GM23338 (cell line): Measurements from ENCODE around the gene STK36. TPM values are rescaled to one million over a fixed set of nuclear protein-coding genes. Genes with fewer than 3 reads are reported as not detected.

Source experiments
- ATAC-seq: fragments of 200-7000 bp; cut with Tn5 transposase; 3 replicates; pipeline ENCODE4 v1.9.1; 2020
- DNase-seq: peaks from one replicate; pipeline ENCODE4 v3.0.0-alpha.2; 2015; ENCODE audit warnings: low spot score
- H2AFZ ChIP-seq: fragments of 200-600 bp; sonication (generic); 2 replicates; pipeline ENCODE4 v1.8.0; 2016; ENCODE audit warnings: antibody characterized with exemption, mild to moderate bottlenecking, moderate library complexity
- H3F3A ChIP-seq: fragments of 200-600 bp; sonication (generic); replicated peaks from 2 replicates; pipeline ENCODE4 v1.8.0; 2017; ENCODE audit warnings: antibody characterized with exemption, mixed run types, low read depth
- H3K27ac ChIP-seq: fragments of 200-600 bp; sonication (generic); 2 replicates; pipeline ENCODE4 v1.6.1; 2016; ENCODE audit warnings: low read depth
- H3K27me3 ChIP-seq: fragments of 200-600 bp; sonication (generic); 2 replicates; pipeline ENCODE4 v1.8.0; 2016; ENCODE audit warnings: mild to moderate bottlenecking, mixed run types, moderate library complexity; ENCODE audit not compliant: insufficient read depth
- H3K36me3 ChIP-seq: fragments of 200-600 bp; sonication (generic); 2 replicates; pipeline ENCODE4 v1.8.0; 2016; ENCODE audit warnings: mild to moderate bottlenecking; ENCODE audit not compliant: insufficient read depth
- H3K4me1 ChIP-seq: fragments of 200-600 bp; sonication (generic); 2 replicates; pipeline ENCODE4 v1.8.0; 2016; ENCODE audit warnings: mild to moderate bottlenecking, moderate library complexity; ENCODE audit not compliant: insufficient read depth
- H3K4me2 ChIP-seq: fragments of 200-600 bp; sonication (generic); 2 replicates; pipeline ENCODE4 v1.7.1; 2017; ENCODE audit warnings: mixed run types
- H3K4me3 ChIP-seq: fragments of 200-600 bp; sonication (generic); 2 replicates; pipeline ENCODE4 v1.6.1; 2016; ENCODE audit warnings: mixed run types
- H3K79me2 ChIP-seq: fragments of 200-600 bp; sonication (generic); replicated peaks from 2 replicates; pipeline ENCODE4 v1.8.0; 2017; ENCODE audit warnings: mild to moderate bottlenecking; ENCODE audit not compliant: insufficient read depth
- H3K9me2 ChIP-seq: fragments of 200-600 bp; sonication (generic); 2 replicates; pipeline ENCODE4 v1.8.0; 2017; ENCODE audit not compliant: insufficient read depth
- H4K20me1 ChIP-seq: fragments of 200-600 bp; sonication (generic); replicated peaks from 2 replicates; pipeline ENCODE4 v1.8.0; 2017; ENCODE audit warnings: mild to moderate bottlenecking; ENCODE audit not compliant: insufficient read depth
- H3K27ac Mint-ChIP-seq: 2 replicates; pipeline ENCODE4 v1.8.0; 2020; ENCODE audit warnings: inconsistent platforms, mild to moderate bottlenecking, moderate library complexity, mixed read lengths
- H3K27me3 Mint-ChIP-seq: 3 replicates; pipeline ENCODE4 v1.8.0; 2022; ENCODE audit warnings: low read depth, mild to moderate bottlenecking, moderate library complexity, mixed read lengths, inconsistent platforms; ENCODE audit not compliant: insufficient read depth, poor library complexity
- H3K36me3 Mint-ChIP-seq: 3 replicates; pipeline ENCODE4 v1.8.0; 2021; ENCODE audit warnings: low read depth, mild to moderate bottlenecking, inconsistent platforms, moderate library complexity, mixed read lengths
- H3K4me1 Mint-ChIP-seq: 3 replicates; pipeline ENCODE4 v1.8.0; 2020; ENCODE audit warnings: mild to moderate bottlenecking, inconsistent platforms, mixed read lengths
- H3K4me3 Mint-ChIP-seq: 3 replicates; pipeline ENCODE4 v1.8.0; 2021; ENCODE audit warnings: moderate library complexity, mild to moderate bottlenecking, inconsistent platforms, mixed read lengths
- H3K9me3 Mint-ChIP-seq: 3 replicates; pipeline ENCODE4 v1.8.0; 2020; ENCODE audit warnings: moderate library complexity, mild to moderate bottlenecking, inconsistent platforms, mixed read lengths
- CREB1 ChIP-seq: fragments of 250-450 bp; sonication (Bioruptor Pico); IDR thresholded peaks from 2 replicates; pipeline ENCODE4 v1.5.0; 2020; ENCODE audit warnings: low read depth, mild to moderate bottlenecking, moderate library complexity
- CTCF ChIP-seq, 2 experiments: fragments of 200-600 bp in 1 of 2; sonication (generic) in 1 of 2; conservative IDR thresholded peaks; 2 replicates each; pipeline versions ENCODE4 v1.5.1 to v1.6.1; 2016 to 2017; ENCODE audit warnings: antibody characterized with exemption in 2 of 2, low read depth in 2 of 2, mild to moderate bottlenecking in 2 of 2, moderate library complexity in 1 of 2
- POLR2AphosphoS5 ChIP-seq: IDR thresholded peaks from 2 replicates; pipeline ENCODE4 v1.6.1; 2016; ENCODE audit warnings: antibody characterized with exemption, low read depth
- STAT1 ChIP-seq: IDR thresholded peaks from one replicate; pipeline ENCODE4 v1.6.1; 2016; ENCODE audit warnings: antibody characterized with exemption; ENCODE audit not compliant: unreplicated experiment
- ZNF462 ChIP-seq: fragments of 250-450 bp; sonication (Bioruptor Pico); IDR thresholded peaks from 2 replicates; pipeline ENCODE4 v1.5.0; 2020; ENCODE audit warnings: mild to moderate bottlenecking, moderate library complexity
- polyA plus RNA-seq: library from polyadenylated mRNA; unstranded; fragments of >200 nt; fragmentation: Nextera tagmentation; extraction: Ambion mirVana; gene quantifications from 2 replicates; pipeline ENCODE4 v1.2.1, GENCODE V29; 2016
- total RNA-seq: library from RNA; depleted of rRNA; stranded (reverse); fragments of >200 nt; shearing (Covaris generic); gene quantifications from 2 replicates; pipeline ENCODE4 v1.2.3, GENCODE V29; 2014
- TF ChIP-seq, protein P1 (sequence below): IDR thresholded peaks from one replicate; pipeline ENCODE4 v1.6.1; 2018; ENCODE audit warnings: antibody characterized with exemption; ENCODE audit not compliant: unreplicated experiment
- TF ChIP-seq, protein P2 (sequence below): IDR thresholded peaks from 2 replicates; pipeline ENCODE4 v1.6.1; 2016; ENCODE audit warnings: antibody characterized with exemption

Gene STK36
- total and polyA plus RNA-seq, 2 experiments from 2014 or later, result 21.2 to 26.3 TPM

DNA sequence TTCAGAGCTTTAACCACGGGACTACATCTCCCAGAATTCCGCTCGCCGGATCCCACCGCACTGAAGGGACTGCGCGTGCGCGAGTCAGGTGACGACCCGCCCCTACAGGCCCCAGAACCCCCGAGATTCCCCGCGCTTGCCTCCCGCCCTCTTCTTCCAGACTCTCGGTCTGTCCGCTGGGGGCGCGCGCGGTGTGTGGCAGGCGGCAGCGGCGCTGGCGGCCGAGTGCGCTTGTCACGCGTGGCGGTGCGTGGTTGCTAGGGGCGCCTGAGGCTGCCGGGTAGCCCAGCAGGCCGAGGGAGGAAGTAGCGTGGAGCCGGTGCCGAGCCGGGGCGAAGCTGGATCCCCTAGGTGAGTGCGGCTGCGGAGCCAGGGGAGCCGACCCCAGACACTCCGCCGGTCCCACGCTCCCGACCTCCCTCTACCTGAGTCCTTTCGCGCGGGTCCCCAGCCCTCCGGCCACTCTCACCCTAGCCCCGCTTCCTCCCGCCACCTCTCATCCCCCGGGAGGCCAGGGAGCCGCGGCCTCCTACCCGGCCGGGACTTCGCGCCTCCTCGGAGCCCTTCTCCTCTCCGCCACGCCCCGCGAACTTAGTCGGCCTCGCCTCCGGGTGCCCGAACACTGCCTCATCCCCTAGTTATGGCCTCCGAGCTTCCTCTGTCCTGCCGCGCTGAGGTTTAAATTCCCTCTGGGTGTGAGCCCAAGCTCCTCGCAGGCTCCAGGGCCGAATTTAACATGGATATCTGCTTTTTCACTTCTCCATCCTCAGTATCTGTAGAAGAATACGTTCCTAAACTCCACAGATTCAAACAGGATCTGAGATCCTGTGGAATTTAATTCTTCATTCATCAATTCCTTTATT is 39.0 kb downstream of the STK36 start, which contains the start of gene TTLL4:
TTLL4 (plus strand) TSS at position 149 of the 863 bp plus-strand sequence. CDS start 26,842 bp downstream, outside the sequence.
- Mint-ChIP-seq H3K4me1 (peaks cover 6% of the 10 kb centered on the region), H3K36me3 (peaks cover 3% of the 10 kb centered on the region), H3K27me3 (peaks cover 13% of the 10 kb centered on the region), H3K4me3 (peak within 1 kb of the TSS; percentile 99), H3K9me3 (peaks cover 4% of the 10 kb centered on the region; the same call in 1 of the 3 replicates), H3K27ac (peak within 1 kb of the TSS; percentile 70)
- Histone ChIP-seq H3K9me2 (no peaks in the 10 kb centered on the region), H3F3A (no peaks in the 10 kb centered on the region; the same call in 1 of the 2 replicates), H2AFZ (peak within 1 kb of the TSS; percentile 98), H3K27ac (no peak within 1 kb of the TSS; the same call in 1 of the 2 replicates), H3K4me1 (peaks cover 11% of the 10 kb centered on the region; the same call in 1 of the 2 replicates), H3K79me2 (peaks cover 49% of the 10 kb centered on the region), H3K36me3 (no peaks in the 10 kb centered on the region), H3K4me3 (peak within 1 kb of the TSS; percentile 69), H4K20me1 (peaks cover 15% of the 10 kb centered on the region; the same call in 1 of the 2 replicates), H3K27me3 (no peaks in the 10 kb centered on the region), H3K4me2 (peak within 1 kb of the TSS; percentile 86)
- ATAC-seq (peak; percentile 95), DNase-seq (peak; percentile 98)
- 0 out of 2 replicates have a peak, but pooled peaks have one; percentile 38 for TF ChIP-seq CREB1 (CRISPR knock-in tag)
- no peak for TF ChIP-seq ZNF462 (CRISPR knock-in tag)
- TF ChIP-seq, protein P1, sequence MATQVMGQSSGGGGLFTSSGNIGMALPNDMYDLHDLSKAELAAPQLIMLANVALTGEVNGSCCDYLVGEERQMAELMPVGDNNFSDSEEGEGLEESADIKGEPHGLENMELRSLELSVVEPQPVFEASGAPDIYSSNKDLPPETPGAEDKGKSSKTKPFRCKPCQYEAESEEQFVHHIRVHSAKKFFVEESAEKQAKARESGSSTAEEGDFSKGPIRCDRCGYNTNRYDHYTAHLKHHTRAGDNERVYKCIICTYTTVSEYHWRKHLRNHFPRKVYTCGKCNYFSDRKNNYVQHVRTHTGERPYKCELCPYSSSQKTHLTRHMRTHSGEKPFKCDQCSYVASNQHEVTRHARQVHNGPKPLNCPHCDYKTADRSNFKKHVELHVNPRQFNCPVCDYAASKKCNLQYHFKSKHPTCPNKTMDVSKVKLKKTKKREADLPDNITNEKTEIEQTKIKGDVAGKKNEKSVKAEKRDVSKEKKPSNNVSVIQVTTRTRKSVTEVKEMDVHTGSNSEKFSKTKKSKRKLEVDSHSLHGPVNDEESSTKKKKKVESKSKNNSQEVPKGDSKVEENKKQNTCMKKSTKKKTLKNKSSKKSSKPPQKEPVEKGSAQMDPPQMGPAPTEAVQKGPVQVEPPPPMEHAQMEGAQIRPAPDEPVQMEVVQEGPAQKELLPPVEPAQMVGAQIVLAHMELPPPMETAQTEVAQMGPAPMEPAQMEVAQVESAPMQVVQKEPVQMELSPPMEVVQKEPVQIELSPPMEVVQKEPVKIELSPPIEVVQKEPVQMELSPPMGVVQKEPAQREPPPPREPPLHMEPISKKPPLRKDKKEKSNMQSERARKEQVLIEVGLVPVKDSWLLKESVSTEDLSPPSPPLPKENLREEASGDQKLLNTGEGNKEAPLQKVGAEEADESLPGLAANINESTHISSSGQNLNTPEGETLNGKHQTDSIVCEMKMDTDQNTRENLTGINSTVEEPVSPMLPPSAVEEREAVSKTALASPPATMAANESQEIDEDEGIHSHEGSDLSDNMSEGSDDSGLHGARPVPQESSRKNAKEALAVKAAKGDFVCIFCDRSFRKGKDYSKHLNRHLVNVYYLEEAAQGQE, result no peak
- TF ChIP-seq, protein P2, sequence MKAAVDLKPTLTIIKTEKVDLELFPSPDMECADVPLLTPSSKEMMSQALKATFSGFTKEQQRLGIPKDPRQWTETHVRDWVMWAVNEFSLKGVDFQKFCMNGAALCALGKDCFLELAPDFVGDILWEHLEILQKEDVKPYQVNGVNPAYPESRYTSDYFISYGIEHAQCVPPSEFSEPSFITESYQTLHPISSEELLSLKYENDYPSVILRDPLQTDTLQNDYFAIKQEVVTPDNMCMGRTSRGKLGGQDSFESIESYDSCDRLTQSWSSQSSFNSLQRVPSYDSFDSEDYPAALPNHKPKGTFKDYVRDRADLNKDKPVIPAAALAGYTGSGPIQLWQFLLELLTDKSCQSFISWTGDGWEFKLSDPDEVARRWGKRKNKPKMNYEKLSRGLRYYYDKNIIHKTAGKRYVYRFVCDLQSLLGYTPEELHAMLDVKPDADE, result peak; percentile 87
- peak; percentile 98 for TF ChIP-seq POLR2AphosphoS5
- no peak for TF ChIP-seq STAT1
- TF ChIP-seq CTCF (conservative IDR thresholded peaks at IDR 0.05; ENCODE audit: low read depth in 2 of 2), result peak; percentile 68 to 81
